Right lobe of liver (tissue), 4 donors: ENCODE measurements around the gene BCAP31.

Source experiments
- CTCF ChIP-seq, 4 donors: fragments of 200-600 bp in 3 of 4; fragments of 450-650 bp in 1 of 4; IDR thresholded peaks; one replicate each; pipeline versions ENCODE4 v1.5.1 to v1.8.0; 2016 to 2022; ENCODE audit warnings: antibody characterized with exemption in 4 of 4, mild to moderate bottlenecking in 2 of 4
- POLR2A ChIP-seq: fragments of 450-650 bp; IDR thresholded peaks from one replicate; pipeline ENCODE4 v1.6.1; 2017; ENCODE audit warnings: antibody characterized with exemption, mild to moderate bottlenecking
- donor health status: DM: no; HTN: no; CAD: no.
- donor health status: DM: no; HTN: no; CAD: no.
- donor health status: DM: no; HTN: yes; CAD: no.

GRCh38 chrX:153768311-153769157, 44.3 kb upstream of the BCAP31 start:
- no peak for TF ChIP-seq CTCF (IDR thresholded peaks at IDR 0.05)
- no peak for TF ChIP-seq POLR2A
